ENCODE data around the gene CFAP57. TPM values are rescaled to one million over a fixed set of nuclear protein-coding genes. Genes with fewer than 3 reads are reported as not detected.

The CFAP57 gene
- total and polyA plus RNA-seq, 9 donors, result 0.04 to 0.36 (median 0.24) TPM

Other genes starting within 250 kb of the CFAP57 start
- gene SLC2A1, start 213.5 kb upstream of the CFAP57 start, total RNA-seq, result 16.8 TPM
- gene SLC2A1, start 213.5 kb upstream of the CFAP57 start, polyA plus RNA-seq (ENCODE audit: insufficient read depth in 1 of 8, insufficient read length in 8 of 8, low replicate concordance in 1 of 8), result 10 to 100 TPM; 15.9 to 43.7 (median 19.2) TPM
- 43.6 TPM for gene EBNA1BP2, start within 50 bp of the CFAP57 start, total RNA-seq
- 10 to 100 TPM; 35.8 to 43.4 (median 39.2) TPM for gene EBNA1BP2, start within 50 bp of the CFAP57 start, polyA plus RNA-seq (ENCODE audit: insufficient read depth in 1 of 8, insufficient read length in 8 of 8, low replicate concordance in 1 of 8)
- gene TMEM125, start 97.7 kb downstream of the CFAP57 start, total RNA-seq, result not detected
- gene TMEM125, start 97.7 kb downstream of the CFAP57 start, polyA plus RNA-seq (ENCODE audit: insufficient read depth in 1 of 8, insufficient read length in 8 of 8, low replicate concordance in 1 of 8), result 1 to 10 TPM in 1 of 8 donors, under 1 TPM in 3, not detected in 4; 0.09 to 2.4 (median 0.34) TPM
- gene C1orf210, start 113.3 kb downstream of the CFAP57 start, total RNA-seq, result not detected
- 1 to 10 TPM in 1 of 8 donors, under 1 TPM in 2, not detected in 5; 0.13 to 2.9 (median 0.80) TPM for gene C1orf210, start 113.3 kb downstream of the CFAP57 start, polyA plus RNA-seq (ENCODE audit: insufficient read depth in 1 of 8, insufficient read length in 8 of 8, low replicate concordance in 1 of 8)
- 32.7 TPM for gene TIE1, start 128.7 kb downstream of the CFAP57 start, total RNA-seq
- 10 to 100 TPM; 38.5 to 58.0 (median 45.0) TPM for gene TIE1, start 128.7 kb downstream of the CFAP57 start, polyA plus RNA-seq (ENCODE audit: insufficient read depth in 1 of 8, insufficient read length in 8 of 8, low replicate concordance in 1 of 8)
- gene MPL, start 165.5 kb downstream of the CFAP57 start, total RNA-seq, result 0.09 TPM
- gene MPL, start 165.5 kb downstream of the CFAP57 start, polyA plus RNA-seq (ENCODE audit: insufficient read depth in 1 of 8, insufficient read length in 8 of 8, low replicate concordance in 1 of 8), result under 1 TPM in 5 of 8 donors, not detected in 3; 0.10 to 0.18 (median 0.16) TPM
- 12.5 TPM for gene CDC20, start 186.7 kb downstream of the CFAP57 start, total RNA-seq
- 10 to 100 TPM; 17.4 to 28.8 (median 22.5) TPM for gene CDC20, start 186.7 kb downstream of the CFAP57 start, polyA plus RNA-seq (ENCODE audit: insufficient read depth in 1 of 8, insufficient read length in 8 of 8, low replicate concordance in 1 of 8)
- gene ELOVL1, start 195.7 kb downstream of the CFAP57 start, total RNA-seq, result 25.4 TPM
- 10 to 100 TPM; 37.1 to 51.1 (median 39.6) TPM for gene ELOVL1, start 195.7 kb downstream of the CFAP57 start, polyA plus RNA-seq (ENCODE audit: insufficient read depth in 1 of 8, insufficient read length in 8 of 8, low replicate concordance in 1 of 8)
- 33.9 TPM for gene MED8, start 217.5 kb downstream of the CFAP57 start, total RNA-seq
- gene MED8, start 217.5 kb downstream of the CFAP57 start, polyA plus RNA-seq (ENCODE audit: insufficient read depth in 1 of 8, insufficient read length in 8 of 8, low replicate concordance in 1 of 8), result 10 to 100 TPM; 24.7 to 35.0 (median 27.9) TPM
- 18.8 TPM for gene SZT2, start 217.6 kb downstream of the CFAP57 start, total RNA-seq
- 10 to 100 TPM; 10.5 to 20.1 (median 14.8) TPM for gene SZT2, start 217.6 kb downstream of the CFAP57 start, polyA plus RNA-seq (ENCODE audit: insufficient read depth in 1 of 8, insufficient read length in 8 of 8, low replicate concordance in 1 of 8)